ENCODE measurements around the gene RASGRP2.

RASGRP2 gene

DNA sequence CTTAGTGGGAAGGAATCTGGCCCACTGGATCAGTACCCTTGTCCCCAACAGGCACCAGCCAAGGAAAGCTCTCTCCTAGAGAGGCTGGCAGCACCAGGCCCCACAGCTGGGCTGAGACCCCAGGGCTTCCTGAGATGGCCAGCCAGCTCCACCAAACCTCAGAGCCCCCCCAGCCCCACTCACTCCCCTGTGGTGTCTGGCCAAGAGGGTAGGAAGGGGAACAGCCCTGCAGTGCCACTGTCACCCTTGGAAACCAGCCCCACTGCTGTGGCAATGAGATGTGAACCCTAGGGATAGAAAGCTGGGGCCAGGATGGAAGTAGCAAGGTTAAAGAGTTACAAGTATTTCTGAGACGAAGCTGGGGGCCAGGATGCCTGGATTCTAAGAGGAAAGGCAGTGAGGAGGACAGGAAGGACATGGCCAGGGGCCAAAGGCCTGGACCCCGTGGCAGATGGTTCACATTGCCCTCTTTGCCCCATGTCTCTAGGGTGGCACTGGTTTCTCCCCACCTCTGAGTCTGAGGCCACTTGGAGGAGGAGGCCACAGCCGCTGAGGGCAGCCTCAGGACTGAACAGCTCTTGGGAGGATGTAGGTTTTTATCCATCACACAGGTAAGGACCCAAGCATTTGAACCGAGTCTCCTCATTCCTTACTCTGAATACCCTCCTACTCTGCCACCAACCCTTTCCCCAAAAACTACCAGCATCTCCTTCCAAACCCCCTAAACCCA is 49.8 kb downstream of the RASGRP2 start:
- DNase-seq, result no peak

DNA sequence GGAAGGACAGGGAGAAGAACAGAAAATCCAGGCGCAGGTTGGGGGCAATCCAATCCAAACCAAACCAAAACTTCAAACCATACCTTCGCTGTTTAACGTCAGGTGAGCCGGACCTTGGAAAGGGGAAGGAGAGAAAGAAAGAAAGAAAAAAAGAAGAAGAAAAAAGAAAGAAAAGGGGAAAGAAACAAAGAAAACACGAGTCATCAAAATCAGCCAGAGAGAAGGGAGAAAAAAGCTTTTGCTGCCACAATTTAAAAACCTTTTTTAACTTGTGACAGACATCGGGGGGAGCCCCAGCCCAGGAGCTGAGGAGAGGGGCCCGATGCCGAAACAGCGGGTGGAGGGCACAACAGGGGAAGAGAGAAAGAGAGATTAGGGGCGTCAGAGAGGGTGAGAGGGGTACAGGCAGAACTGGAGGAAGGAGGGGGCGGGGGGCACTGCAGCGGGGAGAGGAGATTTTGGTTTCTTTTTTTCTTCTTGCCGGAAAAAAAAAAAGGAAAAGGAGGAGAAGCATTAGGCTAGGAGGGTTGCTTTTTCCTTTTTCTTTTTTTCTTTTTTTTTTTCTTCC is 51.1 kb downstream of the RASGRP2 start:
- DNase-seq, result no peak

DNA sequence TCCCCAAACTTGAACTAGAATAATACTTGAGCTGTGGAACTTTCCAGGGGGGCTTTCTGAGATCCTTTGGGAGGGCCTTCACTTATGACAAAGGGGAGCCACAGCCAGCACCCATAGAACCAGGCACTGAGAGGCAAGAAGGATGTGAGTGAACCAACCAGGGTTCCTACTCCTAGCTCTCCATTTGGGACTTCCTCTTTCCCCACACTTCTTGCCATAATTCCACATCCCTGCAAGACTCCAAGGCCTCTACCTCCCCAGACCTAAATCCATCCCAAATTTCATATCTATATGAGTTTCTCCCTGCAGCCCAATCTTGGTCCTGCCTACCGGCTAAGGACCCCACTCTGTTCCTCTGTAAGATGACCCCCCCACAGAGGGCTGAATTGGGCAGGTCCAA is 52.4 kb downstream of the RASGRP2 start:
- no peak for DNase-seq

DNA sequence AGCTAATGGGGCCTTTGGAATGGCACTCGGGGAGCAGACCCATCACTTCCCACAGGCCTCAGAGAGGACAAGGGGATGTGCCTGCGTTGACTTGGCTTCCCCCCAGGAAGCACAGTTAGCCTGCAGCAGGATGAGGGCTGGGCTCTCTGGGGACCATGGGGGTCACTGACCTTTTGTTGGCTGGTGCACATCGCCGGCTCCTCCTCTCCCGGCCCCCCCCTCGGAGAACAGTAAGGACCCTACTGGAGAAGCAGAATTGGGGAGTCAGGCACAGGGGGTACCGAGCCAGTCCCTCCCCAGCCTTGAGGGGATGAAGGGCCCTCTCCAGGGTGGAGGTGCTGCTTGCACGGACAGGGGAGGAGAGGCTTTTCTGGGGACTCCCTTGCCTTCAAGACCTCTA is 53.7 kb downstream of the RASGRP2 start:
- no peak for DNase-seq

DNA sequence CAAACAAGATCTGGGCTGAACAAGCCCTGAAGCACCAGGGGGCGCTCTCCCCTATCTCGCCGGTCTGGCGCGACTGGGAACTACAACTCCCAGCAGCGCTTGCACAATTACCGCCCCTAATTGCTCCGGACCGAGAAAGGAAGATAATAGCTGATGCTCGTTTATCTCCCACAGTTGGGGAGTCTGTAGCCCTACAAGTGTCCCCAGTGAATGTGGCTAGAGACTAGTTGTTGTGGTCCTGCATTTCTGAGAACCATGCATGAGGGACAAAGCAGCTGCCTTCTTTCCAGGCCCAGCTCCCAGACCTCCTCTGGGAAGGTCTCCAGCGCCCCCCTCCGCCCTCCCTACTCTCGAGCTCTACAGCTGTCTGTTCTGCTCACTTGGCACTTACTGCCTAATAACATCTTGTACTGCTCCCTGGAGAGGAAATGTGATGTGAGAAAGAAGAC is 55.4 kb downstream of the RASGRP2 start:
- peak; percentile 97 for DNase-seq

DNA sequence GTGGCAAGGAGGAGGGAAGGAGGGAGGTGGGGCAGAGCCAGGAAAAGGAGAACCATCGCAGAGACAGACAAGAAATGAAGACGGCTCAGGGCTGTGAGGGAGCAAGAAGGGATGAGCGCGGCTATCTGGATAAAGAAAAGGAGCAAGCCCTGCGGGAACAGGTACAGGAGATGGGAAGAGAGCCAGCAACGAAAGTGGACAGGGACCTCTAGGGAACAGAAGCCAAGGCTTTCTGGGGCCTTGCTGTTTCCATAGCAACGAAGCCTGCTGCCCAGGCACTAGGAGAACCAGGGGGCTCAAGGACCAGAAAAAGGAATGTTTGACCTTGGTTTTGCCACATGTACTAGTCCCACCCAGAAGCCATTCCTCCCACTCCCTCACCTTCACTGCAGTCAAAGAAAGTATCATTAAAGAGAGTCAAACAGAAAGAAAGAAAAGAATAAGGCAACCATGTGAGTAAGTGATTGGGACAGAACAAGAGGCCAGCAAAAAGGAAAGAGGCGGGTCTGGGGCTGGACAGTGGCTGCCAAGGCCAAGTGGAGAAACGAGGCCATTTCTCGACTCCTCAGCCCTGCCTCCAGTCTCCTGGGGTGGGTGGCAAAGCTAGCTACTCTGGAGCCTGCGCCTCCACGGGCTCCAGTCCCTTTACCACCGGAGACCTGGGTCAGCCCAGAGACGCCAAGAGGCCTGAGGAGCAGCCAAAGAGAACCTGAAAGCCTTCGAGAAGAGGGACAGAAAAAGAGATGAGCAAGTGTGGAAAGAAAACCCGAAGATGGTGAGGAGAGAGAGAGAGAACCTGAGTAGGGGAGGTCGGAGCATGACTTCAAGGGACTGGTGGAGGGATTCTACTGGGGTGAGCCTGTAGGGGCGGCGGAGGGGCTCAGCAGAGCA is 56.1 kb downstream of the RASGRP2 start:
- DNase-seq, result peak; percentile 28

DNA sequence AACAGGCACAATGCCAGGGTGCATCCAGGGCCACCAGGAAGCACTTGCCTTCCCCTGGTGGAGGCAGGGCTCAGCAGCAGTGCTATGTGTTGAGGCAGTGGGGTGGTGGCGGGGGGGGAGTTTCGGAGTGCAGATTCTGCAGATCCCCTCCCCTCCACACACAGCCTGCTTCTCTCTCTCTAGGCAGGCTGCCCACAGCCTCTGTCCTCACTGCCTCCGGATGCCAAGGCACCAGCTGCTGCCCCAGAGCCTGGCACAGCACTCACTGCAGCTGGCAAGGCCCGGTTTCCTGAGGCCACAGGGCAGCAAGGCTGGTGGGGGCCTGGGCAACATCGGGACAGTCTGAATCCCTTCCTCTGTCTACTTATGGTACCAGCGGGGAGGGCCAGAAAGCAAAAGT is 56.7 kb downstream of the RASGRP2 start:
- DNase-seq, result peak; percentile 94

DNA sequence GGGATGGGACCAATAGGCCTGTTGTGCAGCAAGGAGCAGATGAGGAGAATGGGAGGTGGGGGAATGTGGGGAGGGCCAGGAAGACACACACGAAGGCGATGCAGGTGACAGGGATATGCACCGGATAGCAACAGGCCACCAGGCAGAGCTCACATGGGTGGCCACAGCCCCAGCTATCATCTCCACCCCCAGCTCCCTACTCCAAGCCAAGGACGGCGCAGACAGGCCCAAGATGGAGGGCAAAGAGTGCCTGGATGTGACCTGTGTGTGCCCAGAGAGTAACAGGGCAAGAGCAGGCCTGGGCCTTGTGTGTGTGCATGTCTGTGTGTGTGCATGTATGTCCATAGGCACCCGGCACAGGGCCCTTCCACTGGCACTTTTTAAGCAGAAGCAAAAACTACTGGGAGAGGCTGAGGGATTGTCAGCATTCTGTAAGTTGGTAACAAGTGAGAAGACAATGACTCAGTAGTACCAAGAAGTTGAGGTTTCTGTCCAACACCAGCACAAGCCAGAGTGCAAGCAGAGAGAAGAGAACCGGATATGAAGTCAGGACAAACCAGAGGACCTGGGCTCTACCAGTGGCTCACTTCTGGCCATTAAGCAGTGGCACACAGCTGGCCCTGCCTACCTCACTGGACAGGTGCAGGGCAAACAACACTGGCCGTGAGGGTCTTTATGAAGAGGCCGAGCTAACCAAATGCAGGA is 57.3 kb downstream of the RASGRP2 start:
- DNase-seq, result no peak

DNA sequence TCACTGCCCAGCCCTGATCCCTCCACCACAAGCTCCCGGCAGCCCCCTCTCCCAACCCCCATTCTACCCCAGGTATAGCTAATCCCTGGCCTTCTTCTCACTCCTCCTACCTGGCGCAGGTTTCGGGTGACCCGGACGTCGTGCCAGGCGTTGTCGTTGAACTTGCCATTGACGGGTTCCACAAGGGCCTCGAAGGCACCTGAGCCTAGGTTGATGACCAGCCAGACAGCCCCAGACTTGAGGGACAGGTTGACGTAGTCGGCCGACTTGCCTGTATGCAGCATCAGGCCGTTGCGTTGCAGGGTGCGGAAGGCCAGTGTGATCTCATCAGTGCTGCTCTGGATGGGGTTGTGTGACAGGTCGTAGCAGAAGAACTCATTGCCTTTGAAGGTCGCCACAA is 58.4 kb downstream of the RASGRP2 start:
- no peak for DNase-seq

DNA sequence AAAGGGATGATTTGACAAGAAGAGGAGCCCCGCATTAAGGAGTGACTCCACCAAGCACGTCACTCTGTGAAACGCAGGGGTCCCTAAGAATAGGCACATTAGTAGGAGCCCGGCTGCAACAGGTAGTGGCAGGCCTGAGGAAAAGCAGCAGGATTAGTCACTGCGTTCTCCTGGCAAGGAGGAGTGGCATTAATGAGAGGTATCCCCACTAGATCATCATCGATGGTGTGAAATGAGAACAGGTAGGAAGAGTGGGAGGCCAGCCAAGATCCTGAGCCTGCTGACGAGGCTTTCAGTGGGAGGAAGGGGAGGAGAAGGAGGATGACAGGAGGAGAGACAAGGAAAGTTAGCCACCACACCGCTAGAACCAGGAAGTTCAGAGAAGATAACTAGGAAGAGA is 59.6 kb downstream of the RASGRP2 start:
- no peak for DNase-seq

DNA sequence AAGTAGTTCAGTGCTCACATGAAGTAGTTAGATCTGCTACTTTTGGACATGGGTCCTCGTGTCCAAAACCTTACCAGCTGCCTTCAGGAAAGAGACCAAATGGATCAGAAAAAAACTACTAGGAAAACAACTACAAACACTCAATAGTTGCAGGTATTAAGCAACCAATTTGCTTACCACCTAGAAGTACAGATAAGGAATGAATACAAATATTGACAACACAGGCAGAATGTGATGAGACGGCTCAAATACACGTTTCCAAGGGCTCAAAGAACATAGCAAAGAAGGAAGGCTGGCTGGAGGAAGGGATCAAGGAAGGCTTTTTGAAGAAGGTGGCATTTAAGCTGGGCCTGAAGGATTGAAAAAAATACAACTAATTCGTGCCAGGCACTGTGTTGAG is 62.8 kb downstream of the RASGRP2 start:
- DNase-seq, result no peak

DNA sequence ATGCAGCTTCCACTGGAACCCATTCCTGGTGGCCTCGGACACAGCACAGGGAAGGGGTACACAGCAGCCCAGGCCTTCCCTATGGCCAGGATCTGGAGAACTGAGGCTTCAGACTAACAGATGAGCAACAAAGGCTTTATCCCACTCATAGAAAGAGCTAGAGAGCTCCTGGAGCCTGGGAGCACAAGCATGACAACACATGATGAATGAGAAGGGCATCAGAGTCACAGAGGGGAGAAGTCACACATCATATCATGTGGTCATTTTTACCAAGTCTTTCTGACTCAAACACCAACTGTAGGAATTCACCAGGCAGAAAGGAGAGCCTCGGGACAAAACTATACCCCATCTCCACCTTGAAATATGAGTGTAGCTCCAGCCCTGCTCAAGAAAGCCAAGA is 64.1 kb downstream of the RASGRP2 start:
- no peak for DNase-seq

DNA sequence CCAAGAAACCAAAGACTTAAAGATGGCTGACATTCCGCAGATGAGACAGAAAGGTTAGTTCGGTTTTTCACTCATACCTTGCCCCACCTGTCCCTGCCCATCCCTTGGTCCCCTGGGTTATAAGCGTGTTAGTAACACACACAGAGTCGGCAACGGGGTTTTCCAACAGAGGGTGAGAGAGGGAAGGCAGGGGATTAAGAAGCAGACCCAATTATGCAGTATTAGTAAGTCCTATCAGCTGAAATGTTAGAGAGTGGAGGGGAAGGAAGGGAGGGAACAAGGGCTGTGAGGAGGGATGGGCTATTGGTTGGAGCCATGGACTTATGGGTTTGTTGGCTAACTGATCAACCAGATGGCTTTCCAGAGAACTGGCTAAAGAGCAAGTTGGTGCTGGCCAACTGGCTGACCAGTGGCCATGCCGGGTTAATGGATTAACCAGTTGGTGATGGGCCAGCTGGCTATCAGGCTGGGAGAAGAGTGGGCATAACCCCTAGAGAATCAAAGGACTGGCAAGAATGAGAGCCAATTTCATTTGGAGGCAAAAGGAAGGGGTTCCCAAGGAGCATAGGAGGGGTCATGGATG is 66.4 kb downstream of the RASGRP2 start:
- no peak for DNase-seq

All from RPMI8226 (cell line).